DOHH2 (cell line): ENCODE results near the gene CHD9.

Experiments
- EZH2phosphoT487 ChIP-seq: fragments of 200-600 bp; sonication (generic); IDR thresholded peaks from 2 replicates; pipeline ENCODE4 v1.6.1; 2017; ENCODE audit warnings: borderline replicate concordance, mild to moderate bottlenecking, antibody characterized with exemption, low read length, moderate library complexity, mixed read lengths
- TF ChIP-seq, protein P1 (sequence below): fragments of 200-600 bp; sonication (generic); IDR thresholded peaks from one replicate; pipeline ENCODE4 v1.5.1; 2014; ENCODE audit warnings: antibody characterized with exemption, mild to moderate bottlenecking, low read depth, low read length; ENCODE audit not compliant: poor library complexity, severe bottlenecking

DNA sequence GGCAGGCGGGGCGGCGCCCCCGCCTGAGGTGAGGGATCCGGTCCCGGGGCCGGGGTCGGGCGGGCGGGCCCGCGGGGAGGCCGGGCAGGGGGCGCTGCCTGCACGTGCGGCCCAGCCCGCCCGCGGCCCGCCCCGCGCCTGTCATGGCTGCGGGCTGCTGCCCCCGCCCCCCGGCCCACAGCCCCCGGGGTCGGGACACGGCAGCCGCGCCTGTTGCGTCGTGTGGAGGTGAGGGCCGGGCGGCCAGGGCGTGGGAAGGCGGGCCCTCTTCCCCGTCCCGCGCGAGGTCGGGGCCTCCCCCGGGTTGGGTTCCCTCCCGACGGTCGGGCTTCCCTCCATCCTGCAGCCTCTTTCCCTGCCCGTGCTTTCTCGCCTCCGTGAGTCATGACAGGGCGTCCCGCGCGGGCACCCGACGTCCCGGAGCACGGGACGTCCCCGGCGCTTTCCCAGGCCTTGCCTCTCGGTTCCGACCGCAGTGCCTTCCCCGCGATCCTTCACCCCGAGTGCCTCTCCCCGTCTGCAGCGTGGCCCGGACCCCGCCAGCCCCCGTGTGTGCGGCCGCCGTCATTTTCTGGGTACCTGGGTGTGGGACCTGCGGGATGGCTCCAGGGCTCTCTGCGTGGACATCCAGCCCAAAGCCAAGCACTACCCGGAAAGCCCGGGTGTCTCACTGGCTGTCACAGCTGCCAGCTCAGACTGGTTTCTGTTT lies 76.7 kb downstream of the CHD9 start:
- TF ChIP-seq, protein P1, sequence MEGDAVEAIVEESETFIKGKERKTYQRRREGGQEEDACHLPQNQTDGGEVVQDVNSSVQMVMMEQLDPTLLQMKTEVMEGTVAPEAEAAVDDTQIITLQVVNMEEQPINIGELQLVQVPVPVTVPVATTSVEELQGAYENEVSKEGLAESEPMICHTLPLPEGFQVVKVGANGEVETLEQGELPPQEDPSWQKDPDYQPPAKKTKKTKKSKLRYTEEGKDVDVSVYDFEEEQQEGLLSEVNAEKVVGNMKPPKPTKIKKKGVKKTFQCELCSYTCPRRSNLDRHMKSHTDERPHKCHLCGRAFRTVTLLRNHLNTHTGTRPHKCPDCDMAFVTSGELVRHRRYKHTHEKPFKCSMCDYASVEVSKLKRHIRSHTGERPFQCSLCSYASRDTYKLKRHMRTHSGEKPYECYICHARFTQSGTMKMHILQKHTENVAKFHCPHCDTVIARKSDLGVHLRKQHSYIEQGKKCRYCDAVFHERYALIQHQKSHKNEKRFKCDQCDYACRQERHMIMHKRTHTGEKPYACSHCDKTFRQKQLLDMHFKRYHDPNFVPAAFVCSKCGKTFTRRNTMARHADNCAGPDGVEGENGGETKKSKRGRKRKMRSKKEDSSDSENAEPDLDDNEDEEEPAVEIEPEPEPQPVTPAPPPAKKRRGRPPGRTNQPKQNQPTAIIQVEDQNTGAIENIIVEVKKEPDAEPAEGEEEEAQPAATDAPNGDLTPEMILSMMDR = no peak
- TF ChIP-seq EZH2phosphoT487 = no peak
